HG03039 (cell line): ENCODE measurements around the gene SSBP1.
"Not testable (repeated sequence)": the region's sequence is repeated elsewhere in the genome, so short reads cannot be mapped to it uniquely, and the experiment has no call there.

Source experiments
- ATAC-seq: cut with Tn5 transposase; IDR thresholded peaks from one replicate; pipeline ENCODE4 v1.9.1; 2021; ENCODE audit warnings: mild to moderate bottlenecking, moderate library complexity; ENCODE audit not compliant: unreplicated experiment

The SSBP1 gene

GRCh38 chr7:141709318-141709717, 28.8 kb upstream of the SSBP1 start:
- ATAC-seq, result no peak

GRCh38 chr7:141709749-141710148, 28.4 kb upstream of the SSBP1 start:
- ATAC-seq, result no peak

- ATAC-seq, result no peak
Observed at GRCh38 chr7:141710301-141710700, 27.9 kb upstream of the SSBP1 start.

GRCh38 chr7:141712603-141713255, 25.4 kb upstream of the SSBP1 start:
- no peak for ATAC-seq

GRCh38 chr7:141713890-141714289, 24.3 kb upstream of the SSBP1 start:
- ATAC-seq, result no peak

- no peak for ATAC-seq
Observed at GRCh38 chr7:141714571-141714970, 23.6 kb upstream of the SSBP1 start.

GRCh38 chr7:141715018-141715417, 23.1 kb upstream of the SSBP1 start:
- no peak for ATAC-seq

- no peak for ATAC-seq
Observed at GRCh38 chr7:141715794-141716689, 22.1 kb upstream of the SSBP1 start.

GRCh38 chr7:141717450-141717849, 20.7 kb upstream of the SSBP1 start:
- no peak for ATAC-seq

- no peak for ATAC-seq
Observed at GRCh38 chr7:141722529-141722928, 15.6 kb upstream of the SSBP1 start.

- ATAC-seq, result no peak
Observed at GRCh38 chr7:141729020-141729419, 9.1 kb upstream of the SSBP1 start.

GRCh38 chr7:141731476-141732149, 6.5 kb upstream of the SSBP1 start:
- no peak for ATAC-seq

GRCh38 chr7:141737118-141737835, 881 bp upstream of the SSBP1 start:
- no peak for ATAC-seq

- no peak for ATAC-seq
Observed at GRCh38 chr7:141738592-141739013, 445 bp downstream of the SSBP1 start.

- ATAC-seq, result no peak
Observed at GRCh38 chr7:141739250-141739649, 1.1 kb downstream of the SSBP1 start.

- ATAC-seq, result no peak
Observed at GRCh38 chr7:141742229-141742628, 4.1 kb downstream of the SSBP1 start.

GRCh38 chr7:141744131-141744530, 6.0 kb downstream of the SSBP1 start:
- ATAC-seq, result no peak

GRCh38 chr7:141748396-141748795, 10.2 kb downstream of the SSBP1 start:
- no peak for ATAC-seq

- ATAC-seq, result not testable (repeated sequence)
Observed at GRCh38 chr7:141751904-141752303, 13.7 kb downstream of the SSBP1 start.

- ATAC-seq, result no peak
Observed at GRCh38 chr7:141752634-141753033, 14.5 kb downstream of the SSBP1 start.

GRCh38 chr7:141754939-141755338, 16.8 kb downstream of the SSBP1 start:
- no peak for ATAC-seq
